Kidney tubule cell (primary cell): ENCODE data around the gene FAM20C.
A peak's percentile ranks its signal among the peaks of the same experiment; 100 is the strongest.

Experiments used
- DNase-seq: peaks from one replicate; pipeline ENCODE4 v3.0.0-alpha.2; 2018; ENCODE audit warnings: low spot score

Gene FAM20C

GRCh38 chr7:272631-273030, 80.3 kb downstream of the FAM20C start:
- DNase-seq = no peak

GRCh38 chr7:273327-273726, 81.0 kb downstream of the FAM20C start:
- no peak for DNase-seq

- DNase-seq = no peak
Observed at GRCh38 chr7:274266-274665, 81.9 kb downstream of the FAM20C start.

- DNase-seq = no peak
Observed at GRCh38 chr7:276230-276835, 84.0 kb downstream of the FAM20C start.

GRCh38 chr7:277228-277627, 84.9 kb downstream of the FAM20C start:
- DNase-seq = no peak

GRCh38 chr7:278081-278480, 85.7 kb downstream of the FAM20C start:
- no peak for DNase-seq

- no peak for DNase-seq
Observed at GRCh38 chr7:279821-280220, 87.5 kb downstream of the FAM20C start.

- no peak for DNase-seq
Observed at GRCh38 chr7:280461-280860, 88.1 kb downstream of the FAM20C start.

GRCh38 chr7:281637-282036, 89.3 kb downstream of the FAM20C start:
- DNase-seq = no peak

- no peak for DNase-seq
Observed at GRCh38 chr7:282621-283020, 90.2 kb downstream of the FAM20C start.

- DNase-seq = no peak
Observed at GRCh38 chr7:284762-285722, 92.7 kb downstream of the FAM20C start.

- no peak for DNase-seq
Observed at GRCh38 chr7:285731-286130, 93.4 kb downstream of the FAM20C start.

GRCh38 chr7:286266-286665, 93.9 kb downstream of the FAM20C start:
- DNase-seq = no peak

- no peak for DNase-seq
Observed at GRCh38 chr7:288671-289101, 96.3 kb downstream of the FAM20C start.

- DNase-seq = no peak
Observed at GRCh38 chr7:289209-289755, 96.9 kb downstream of the FAM20C start.

GRCh38 chr7:289756-290553, 97.6 kb downstream of the FAM20C start, which contains the start of gene FOXL3:
Gene FOXL3, plus strand, starts transcription at chr7:290170. Its CDS starts 0 bp downstream, at chr7:290170.
- no peak for DNase-seq

GRCh38 chr7:290554-291372, 98.4 kb downstream of the FAM20C start:
- DNase-seq = no peak

GRCh38 chr7:291373-292092, 99.2 kb downstream of the FAM20C start:
- peak; percentile 64 for DNase-seq

GRCh38 chr7:292226-292625, 99.9 kb downstream of the FAM20C start:
- no peak for DNase-seq

- DNase-seq = no peak
Observed at GRCh38 chr7:292826-293225, 100.5 kb downstream of the FAM20C start.
